C4-2B (cell line): ENCODE measurements around the gene KITLG.

Experiments used
- CTCF ChIP-seq: fragments of 450-650 bp; conservative IDR thresholded peaks from 2 replicates; pipeline ENCODE4 v1.5.1; 2017; ENCODE audit warnings: mild to moderate bottlenecking
- ZFX ChIP-seq: fragments of 450-650 bp; IDR thresholded peaks from 2 replicates; pipeline ENCODE4 v1.6.1; 2017

GRCh38 chr12:88573583-88573982, 6.7 kb downstream of the KITLG start:
- TF ChIP-seq CTCF (no peak), ZFX (no peak)
